Endodermal cell (in vitro differentiated cells): ENCODE data around the gene XKR7. TPM values are rescaled to one million over a fixed set of nuclear protein-coding genes. Genes with fewer than 3 reads are reported as not detected.
A peak's percentile ranks its signal among the peaks of the same experiment; 100 is the strongest.

Source experiments
- DNase-seq: peaks from one replicate; pipeline ENCODE4 v3.0.0-alpha.2; 2017
- H3K27ac ChIP-seq: 2 replicates; pipeline ENCODE4 v1.5.1; 2013; ENCODE audit warnings: mild to moderate bottlenecking, low read depth, low read length, moderate library complexity
- H3K27me3 ChIP-seq: 2 replicates; pipeline ENCODE4 v1.6.1; 2013; ENCODE audit warnings: mild to moderate bottlenecking, low read length, moderate library complexity; ENCODE audit not compliant: insufficient read depth, control insufficient read depth, poor library complexity, severe bottlenecking
- H3K36me3 ChIP-seq: 2 replicates; pipeline ENCODE4 v1.7.0; 2013; ENCODE audit warnings: mild to moderate bottlenecking, low read length, moderate library complexity; ENCODE audit not compliant: control insufficient read depth, insufficient read depth
- H3K4me1 ChIP-seq: one replicate; pipeline ENCODE4 v1.7.0; 2013; ENCODE audit warnings: low read length; ENCODE audit not compliant: control insufficient read depth, insufficient read depth
- H3K4me3 ChIP-seq: 2 replicates; pipeline ENCODE4 v1.5.1; 2013; ENCODE audit warnings: mild to moderate bottlenecking, low read length, moderate library complexity
- H3K9ac ChIP-seq: 2 replicates; pipeline ENCODE4 v1.6.1; 2013; ENCODE audit warnings: mild to moderate bottlenecking, low read length, moderate library complexity; ENCODE audit not compliant: poor library complexity, severe bottlenecking; ENCODE audit errors: extremely low read depth
- H3K9me3 ChIP-seq: 2 replicates; pipeline ENCODE4 v1.6.1; 2013; ENCODE audit warnings: mild to moderate bottlenecking, low read length, moderate library complexity; ENCODE audit not compliant: control insufficient read depth
- H3K27ac Mint-ChIP-seq: 2 replicates; pipeline ENCODE4 v1.8.0; 2020; ENCODE audit warnings: mixed read lengths
- H3K27me3 Mint-ChIP-seq: 2 replicates; pipeline ENCODE4 v1.8.0; 2021; ENCODE audit warnings: mild to moderate bottlenecking, mixed read lengths; ENCODE audit not compliant: insufficient read depth
- H3K36me3 Mint-ChIP-seq: 2 replicates; pipeline ENCODE4 v1.8.0; 2020; ENCODE audit warnings: low read depth, mixed read lengths
- H3K4me1 Mint-ChIP-seq: 2 replicates; pipeline ENCODE4 v1.8.0; 2020; ENCODE audit warnings: mixed read lengths
- H3K4me3 Mint-ChIP-seq: 2 replicates; pipeline ENCODE4 v1.8.0; 2020; ENCODE audit warnings: mild to moderate bottlenecking, moderate library complexity, mixed read lengths
- H3K9me3 Mint-ChIP-seq: 2 replicates; pipeline ENCODE4 v1.8.0; 2020; ENCODE audit warnings: mild to moderate bottlenecking, mixed read lengths
- WGBS, 2 experiments: methylation state at CpG; one replicate each; pipeline versions ENCODE4 v1.1.5 to v1.1.7; 2013; ENCODE audit warnings: missing lambda C conversion rate in 2 of 2, mixed read lengths in 1 of 2; ENCODE audit not compliant: insufficient coverage in 1 of 2, insufficient read length in 1 of 2; 5-methylcytosine and 5-hydroxymethylcytosine counted together
- total RNA-seq, 2 donors: library from RNA; stranded (reverse); fragmentation: NEBNext Ultra II Directional in 1 of 2; extraction: Animal tissue kit (Norgen Biotek cat#: 25700) in 1 of 2; gene quantifications; 2 replicates in 1 of 2; 3 replicates in 1 of 2; pipeline ENCODE4 v1.2.1, GENCODE V29; 2021
- TF ChIP-seq, protein P1 (sequence below): fragments of 200-600 bp; sonication (generic); conservative IDR thresholded peaks from 2 replicates; pipeline ENCODE4 v1.5.0; 2021; ENCODE audit warnings: antibody characterized with exemption, mild to moderate bottlenecking

Gene XKR7
- total RNA-seq, 2 donors from 2014 or later, result 2.7 to 3.1 TPM

DNA sequence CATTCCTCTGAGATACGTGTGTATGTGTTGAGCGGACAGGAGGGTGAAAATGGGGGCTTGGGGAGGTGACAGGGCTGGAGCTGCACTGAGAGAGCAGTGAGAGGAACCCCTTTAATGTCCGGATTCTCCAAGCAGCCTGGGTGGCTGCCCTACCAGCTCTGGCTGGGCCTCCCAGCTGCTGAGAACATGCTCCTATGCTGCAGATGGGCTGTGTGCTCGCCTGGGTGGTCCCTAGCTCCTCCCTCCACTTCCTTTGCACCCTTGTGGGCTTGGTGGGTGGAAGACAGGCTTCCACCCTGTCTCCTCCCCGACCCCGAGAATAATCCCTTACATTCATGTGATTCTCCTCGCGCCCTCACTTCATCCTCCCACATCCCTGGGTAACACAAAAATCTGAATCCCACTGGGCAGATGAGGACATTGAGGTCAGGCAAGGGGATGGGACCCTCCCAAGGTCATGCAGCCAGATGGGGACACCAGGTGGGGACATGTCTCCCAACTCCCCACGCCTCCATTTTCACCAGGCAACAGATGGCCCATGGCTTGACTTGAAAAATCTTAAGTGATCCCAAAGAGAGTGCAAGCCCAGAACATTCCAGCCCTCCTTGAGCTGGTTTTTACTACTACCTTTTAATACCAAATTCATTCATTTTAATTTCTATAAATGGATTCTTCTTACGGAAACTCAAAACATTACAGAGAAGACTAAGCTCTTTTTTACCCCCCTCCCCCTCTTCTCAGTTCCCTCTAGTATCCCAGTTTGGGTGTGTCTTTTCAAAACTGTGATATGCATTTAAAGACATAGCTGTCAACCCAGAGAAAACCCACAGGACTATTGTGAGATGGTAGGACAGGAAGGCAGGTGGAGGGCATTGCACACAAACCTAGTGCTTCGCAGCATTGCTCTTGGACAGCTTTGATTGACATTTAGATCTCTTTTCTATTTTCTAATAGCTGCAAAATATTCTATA, 11.1 kb upstream of the XKR7 start:
- TF ChIP-seq, protein P1, sequence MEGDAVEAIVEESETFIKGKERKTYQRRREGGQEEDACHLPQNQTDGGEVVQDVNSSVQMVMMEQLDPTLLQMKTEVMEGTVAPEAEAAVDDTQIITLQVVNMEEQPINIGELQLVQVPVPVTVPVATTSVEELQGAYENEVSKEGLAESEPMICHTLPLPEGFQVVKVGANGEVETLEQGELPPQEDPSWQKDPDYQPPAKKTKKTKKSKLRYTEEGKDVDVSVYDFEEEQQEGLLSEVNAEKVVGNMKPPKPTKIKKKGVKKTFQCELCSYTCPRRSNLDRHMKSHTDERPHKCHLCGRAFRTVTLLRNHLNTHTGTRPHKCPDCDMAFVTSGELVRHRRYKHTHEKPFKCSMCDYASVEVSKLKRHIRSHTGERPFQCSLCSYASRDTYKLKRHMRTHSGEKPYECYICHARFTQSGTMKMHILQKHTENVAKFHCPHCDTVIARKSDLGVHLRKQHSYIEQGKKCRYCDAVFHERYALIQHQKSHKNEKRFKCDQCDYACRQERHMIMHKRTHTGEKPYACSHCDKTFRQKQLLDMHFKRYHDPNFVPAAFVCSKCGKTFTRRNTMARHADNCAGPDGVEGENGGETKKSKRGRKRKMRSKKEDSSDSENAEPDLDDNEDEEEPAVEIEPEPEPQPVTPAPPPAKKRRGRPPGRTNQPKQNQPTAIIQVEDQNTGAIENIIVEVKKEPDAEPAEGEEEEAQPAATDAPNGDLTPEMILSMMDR, result no peak
- Mint-ChIP-seq H3K9me3 (no peaks in the 10 kb centered on the region), H3K27ac (no peak overlapping the region), H3K27me3 (peaks cover 67% of the 10 kb centered on the region), H3K36me3 (no peaks in the 10 kb centered on the region), H3K4me1 (no peaks in the 10 kb centered on the region), H3K4me3 (no peak overlapping the region)
- Histone ChIP-seq H3K4me1 (no peaks in the 10 kb centered on the region), H3K27me3 (peaks cover 18% of the 10 kb centered on the region), H3K36me3 (no peaks in the 10 kb centered on the region), H3K9ac (no peak overlapping the region), H3K27ac (no peak overlapping the region), H3K9me3 (no peaks in the 10 kb centered on the region), H3K4me3 (no peak overlapping the region)
- DNase-seq, result no peak
- WGBS, 2 experiments, result 74 to 80% methylated on average over 7 to 11 of the region's 11 CpGs

DNA sequence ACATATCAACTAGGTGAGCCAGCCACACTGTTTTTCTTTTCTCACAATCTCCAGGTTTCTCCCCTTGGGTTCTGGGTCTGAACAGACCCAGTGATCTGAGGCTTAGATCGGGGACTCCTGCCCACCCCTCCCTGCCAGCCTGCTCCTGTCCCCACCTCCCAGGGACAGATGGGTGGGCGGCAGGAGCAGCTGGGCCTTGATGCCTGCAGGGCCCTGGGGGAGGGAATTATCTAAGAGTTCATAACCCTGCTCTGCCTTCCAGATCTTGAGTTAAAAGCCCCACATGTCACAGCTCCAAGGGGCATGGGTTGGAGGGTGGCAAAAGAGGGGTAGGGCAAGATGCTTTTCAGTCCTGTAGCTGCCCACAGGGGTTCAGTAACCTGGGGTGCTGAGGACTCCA, 5.2 kb upstream of the XKR7 start:
- Histone ChIP-seq H3K27me3 (peaks cover 54% of the 10 kb centered on the region), H3K36me3 (no peaks in the 10 kb centered on the region), H3K9ac (no peak overlapping the region), H3K4me1 (no peaks in the 10 kb centered on the region), H3K27ac (peak overlapping the region; percentile 68), H3K9me3 (no peaks in the 10 kb centered on the region), H3K4me3 (no peak overlapping the region)
- Mint-ChIP-seq H3K36me3 (no peaks in the 10 kb centered on the region), H3K9me3 (no peaks in the 10 kb centered on the region), H3K27me3 (peaks cover 79% of the 10 kb centered on the region), H3K4me1 (no peaks in the 10 kb centered on the region), H3K4me3 (no peak overlapping the region), H3K27ac (no peak overlapping the region)
- DNase-seq, result no peak
- 88% methylated on average over 2 of the region's 2 CpGs; no CpG with 5 or more reads in 1 of the 2 experiments for WGBS, 2 experiments
- TF ChIP-seq, protein P1, result no peak

DNA sequence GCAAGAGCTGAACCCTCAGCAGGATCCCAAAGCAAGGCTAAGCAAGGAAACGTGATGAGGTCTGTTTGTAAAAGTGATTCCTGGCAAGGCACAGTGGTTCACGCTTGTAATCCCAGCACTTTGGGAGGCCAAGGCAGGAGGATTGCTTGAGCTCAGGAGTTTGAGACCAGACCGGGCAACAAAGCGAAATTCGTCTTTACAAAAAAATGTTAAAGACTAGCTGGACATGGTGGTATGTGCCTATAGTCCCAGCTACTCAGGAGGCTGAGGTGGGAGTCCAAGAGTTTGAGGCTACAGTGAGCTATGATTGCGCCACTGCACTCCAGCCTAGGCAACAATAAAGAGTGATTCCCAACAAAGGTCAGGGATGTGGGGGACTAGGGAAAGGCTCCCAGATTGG, 4.1 kb upstream of the XKR7 start:
- peaks cover 75% of the 10 kb centered on the region for H3K27me3 Mint-ChIP-seq
- 78 to 86% methylated on average over 6 of the region's 6 CpGs for WGBS, 2 experiments

More for the DNA sequence above, 4.1 kb upstream of the XKR7 start:
- Mint-ChIP-seq H3K27ac (no peak overlapping the region), H3K4me1 (peaks cover 4% of the 10 kb centered on the region), H3K9me3 (no peaks in the 10 kb centered on the region), H3K4me3 (no peak overlapping the region), H3K36me3 (no peaks in the 10 kb centered on the region)
- no peaks in the 10 kb centered on the region for H3K9me3 ChIP-seq
- peaks cover 51% of the 10 kb centered on the region for H3K27me3 ChIP-seq
- no peak overlapping the region for H3K27ac ChIP-seq
- no peaks in the 10 kb centered on the region for H3K36me3 ChIP-seq
- peaks cover under 1% of the 10 kb centered on the region for H3K4me1 ChIP-seq
- DNase-seq, result no peak
- no peak overlapping the region for H3K9ac ChIP-seq
- no peak overlapping the region for H3K4me3 ChIP-seq
- TF ChIP-seq, protein P1, result no peak
